ENCODE data around the gene CES3.
"Not testable (repeated sequence)": the region's sequence is repeated elsewhere in the genome, so short reads cannot be mapped to it uniquely, and the experiment has no call there.

The CES3 gene

DNA sequence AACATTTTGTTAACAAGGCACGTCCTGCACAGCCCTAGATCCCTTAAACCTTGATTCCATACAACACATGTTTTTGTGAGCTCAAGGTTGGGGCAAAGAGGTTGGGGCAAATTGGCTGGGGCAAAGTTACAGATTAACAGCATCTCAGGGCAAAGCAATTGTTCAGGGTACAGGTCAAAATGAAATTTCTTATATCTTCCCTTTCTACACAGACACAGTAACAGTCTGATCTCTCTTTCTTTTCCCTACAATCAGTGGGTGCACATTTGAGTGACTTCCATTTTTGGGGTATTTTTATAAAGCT, 5.0 kb upstream of the CES3 start:
- not testable (repeated sequence) for H4K8ac ChIP-seq (ENCODE audit: low read length); H3K4ac ChIP-seq (ENCODE audit: low read depth in 1 of 2, low read length in 2 of 2); H3K18ac ChIP-seq (ENCODE audit: low read depth in 1 of 2, low read length in 2 of 2); H3K23ac ChIP-seq (ENCODE audit: low read length in 2 of 2); H2BK120ac ChIP-seq (ENCODE audit: low read depth, low read length); H2AFZ ChIP-seq (ENCODE audit: low read depth, low read length); H3K9me3 ChIP-seq (ENCODE audit: control insufficient read depth, low read length); H2BK15ac ChIP-seq (ENCODE audit: low read depth, poor library complexity, severe bottlenecking); H3K79me1 ChIP-seq (replicated peaks; ENCODE audit: low read length, poor library complexity, severe bottlenecking); H3K4me1 ChIP-seq (ENCODE audit: control insufficient read depth, insufficient read depth, low read depth, low read length); H2BK5ac ChIP-seq (ENCODE audit: low read depth, low read length, poor library complexity, severe bottlenecking); DNase-seq; H3K9ac ChIP-seq (ENCODE audit: low read length); H3K27ac ChIP-seq (ENCODE audit: low read length, poor library complexity, severe bottlenecking); H3K4me3 ChIP-seq (ENCODE audit: insufficient read depth in 1 of 2, low read depth in 1 of 2, low read length in 2 of 2); H3K4me2 ChIP-seq (ENCODE audit: low read length, poor library complexity, severe bottlenecking); H3K14ac ChIP-seq (ENCODE audit: low read length in 2 of 2); H3K36me3 ChIP-seq (ENCODE audit: control insufficient read depth in 1 of 2, insufficient read depth in 2 of 2, low read depth in 1 of 2, low read length in 2 of 2); H2AK5ac ChIP-seq (ENCODE audit: low read length, severe bottlenecking); H4K91ac ChIP-seq (ENCODE audit: low read length); H2BK12ac ChIP-seq (ENCODE audit: low read length in 2 of 2)
- WGBS = no CpG with 5 or more reads among the region's 1 CpG
- H3K27me3 ChIP-seq (ENCODE audit: control insufficient read depth in 1 of 2, insufficient read depth in 1 of 2, low read length in 2 of 2) = peaks cover 0 to 12% of the 10 kb centered on the region in 2 experiments

DNA sequence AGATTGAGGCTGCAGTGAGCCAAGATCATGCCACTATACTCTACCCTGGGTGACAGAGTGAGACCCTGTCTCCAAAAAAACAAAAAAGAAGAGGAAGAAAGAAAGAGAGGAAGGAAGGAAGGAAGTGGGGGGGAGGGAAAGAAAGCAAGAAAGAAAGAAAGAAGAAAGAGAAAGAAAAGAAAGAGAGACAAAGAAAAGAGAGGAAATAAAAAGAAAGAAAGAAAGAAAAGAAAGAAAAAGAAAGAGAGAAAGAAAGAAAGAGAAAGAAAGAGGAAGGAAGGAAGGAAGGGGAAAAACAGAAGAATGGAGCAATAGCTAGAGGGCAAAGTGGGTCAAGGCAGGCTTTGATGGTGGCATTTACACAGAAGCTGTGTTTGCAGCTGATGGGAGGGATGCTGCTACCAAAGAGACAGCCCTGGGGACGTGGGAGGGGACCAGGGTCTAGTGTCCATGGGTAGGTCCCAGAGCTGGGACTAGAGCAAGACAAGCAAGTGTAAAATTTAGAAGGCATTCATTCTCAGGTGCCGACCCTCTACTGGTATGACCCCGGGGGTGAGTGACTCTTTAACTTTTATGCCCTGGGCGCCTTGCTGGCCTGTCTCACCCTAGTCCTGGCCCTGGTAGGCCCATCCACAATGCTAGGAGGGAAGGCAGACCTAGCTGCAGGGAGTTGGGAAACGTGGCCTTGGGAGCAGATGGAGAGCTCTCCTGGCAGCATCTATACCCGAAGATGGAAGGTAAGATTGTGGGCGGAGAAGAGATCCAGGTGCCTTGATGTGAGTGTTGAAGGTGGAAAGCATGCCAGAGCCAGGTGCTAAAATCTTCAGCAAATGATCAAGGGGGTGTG, 2.0 kb upstream of the CES3 start:
- Histone ChIP-seq H2BK15ac (ENCODE audit: low read depth, poor library complexity, severe bottlenecking) (no peak overlapping the region), H3K9ac (ENCODE audit: low read length) (no peak overlapping the region), H4K91ac (ENCODE audit: low read length) (no peak overlapping the region), H4K8ac (ENCODE audit: low read length) (no peak overlapping the region), H3K36me3 (ENCODE audit: control insufficient read depth in 1 of 2, insufficient read depth in 2 of 2, low read depth in 1 of 2, low read length in 2 of 2) (no peaks in the 10 kb centered on the region), H3K4me1 (ENCODE audit: control insufficient read depth, insufficient read depth, low read depth, low read length) (no peaks in the 10 kb centered on the region), H2BK5ac (ENCODE audit: low read depth, low read length, poor library complexity, severe bottlenecking) (no peak overlapping the region), H3K18ac (ENCODE audit: low read depth in 1 of 2, low read length in 2 of 2) (no peak overlapping the region), H2BK12ac (ENCODE audit: low read length in 2 of 2) (no peak overlapping the region), H3K27me3 (ENCODE audit: control insufficient read depth in 1 of 2, insufficient read depth in 1 of 2, low read length in 2 of 2) (peaks cover 3 to 13% of the 10 kb centered on the region in 2 experiments), H2BK120ac (ENCODE audit: low read depth, low read length) (no peak overlapping the region), H3K79me1 (replicated peaks; ENCODE audit: low read length, poor library complexity, severe bottlenecking) (no peaks in the 10 kb centered on the region), H3K9me3 (ENCODE audit: control insufficient read depth, low read length) (no peaks in the 10 kb centered on the region), H2AK5ac (ENCODE audit: low read length, severe bottlenecking) (no peak overlapping the region), H2AFZ (ENCODE audit: low read depth, low read length) (no peak overlapping the region), H3K4me3 (ENCODE audit: insufficient read depth in 1 of 2, low read depth in 1 of 2, low read length in 2 of 2) (no peak overlapping the region), H3K4ac (ENCODE audit: low read depth in 1 of 2, low read length in 2 of 2) (no peak overlapping the region), H3K14ac (ENCODE audit: low read length in 2 of 2) (no peak overlapping the region), H3K4me2 (ENCODE audit: low read length, poor library complexity, severe bottlenecking) (no peak overlapping the region), H3K23ac (ENCODE audit: low read length in 2 of 2) (no peak overlapping the region), H3K27ac (ENCODE audit: low read length, poor library complexity, severe bottlenecking) (no peak overlapping the region)
- DNase-seq = no peak
- 72% methylated on average over 7 of the region's 7 CpGs for WGBS

DNA sequence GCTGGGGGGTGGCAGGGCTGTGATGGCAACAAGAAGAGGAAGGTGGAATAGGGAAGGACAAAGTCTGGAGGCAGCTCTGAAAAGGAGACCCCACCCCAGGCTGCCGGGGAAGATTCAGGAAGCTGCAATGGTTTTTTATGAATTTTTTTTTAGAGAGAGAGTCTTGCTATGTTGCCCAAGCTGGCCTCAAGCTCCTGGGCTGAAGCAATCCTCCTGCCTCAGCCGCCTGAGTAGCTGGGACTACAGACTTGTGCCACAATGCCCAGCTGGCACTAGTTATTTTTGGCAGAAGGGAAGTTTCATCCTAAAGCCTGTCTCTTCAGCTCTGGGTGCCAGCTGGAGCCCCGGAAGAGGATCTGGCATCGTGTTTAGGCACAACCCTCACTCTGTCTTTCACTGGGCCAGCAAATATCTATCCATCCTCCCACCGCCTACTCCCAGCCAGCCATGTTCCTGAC, 1.3 kb upstream of the CES3 start:
- Histone ChIP-seq H2BK15ac (ENCODE audit: low read depth, poor library complexity, severe bottlenecking) (no peak overlapping the region), H4K8ac (ENCODE audit: low read length) (no peak overlapping the region), H3K27ac (ENCODE audit: low read length, poor library complexity, severe bottlenecking) (no peak overlapping the region), H2BK12ac (ENCODE audit: low read length in 2 of 2) (no peak overlapping the region), H3K18ac (ENCODE audit: low read depth in 1 of 2, low read length in 2 of 2) (no peak overlapping the region), H3K4me3 (ENCODE audit: insufficient read depth in 1 of 2, low read depth in 1 of 2, low read length in 2 of 2) (no peak overlapping the region), H3K9me3 (ENCODE audit: control insufficient read depth, low read length) (no peaks in the 10 kb centered on the region), H3K4me2 (ENCODE audit: low read length, poor library complexity, severe bottlenecking) (no peak overlapping the region), H2BK120ac (ENCODE audit: low read depth, low read length) (no peak overlapping the region), H3K36me3 (ENCODE audit: control insufficient read depth in 1 of 2, insufficient read depth in 2 of 2, low read depth in 1 of 2, low read length in 2 of 2) (no peaks in the 10 kb centered on the region), H3K27me3 (ENCODE audit: control insufficient read depth in 1 of 2, insufficient read depth in 1 of 2, low read length in 2 of 2) (peaks cover 10 to 20% of the 10 kb centered on the region in 2 experiments), H4K91ac (ENCODE audit: low read length) (no peak overlapping the region), H2AFZ (ENCODE audit: low read depth, low read length) (no peak overlapping the region), H3K23ac (ENCODE audit: low read length in 2 of 2) (no peak overlapping the region), H2BK5ac (ENCODE audit: low read depth, low read length, poor library complexity, severe bottlenecking) (no peak overlapping the region), H2AK5ac (ENCODE audit: low read length, severe bottlenecking) (no peak overlapping the region), H3K4me1 (ENCODE audit: control insufficient read depth, insufficient read depth, low read depth, low read length) (no peaks in the 10 kb centered on the region), H3K4ac (ENCODE audit: low read depth in 1 of 2, low read length in 2 of 2) (no peak overlapping the region), H3K9ac (ENCODE audit: low read length) (no peak overlapping the region), H3K79me1 (replicated peaks; ENCODE audit: low read length, poor library complexity, severe bottlenecking) (no peaks in the 10 kb centered on the region), H3K14ac (ENCODE audit: low read length in 2 of 2) (no peak overlapping the region)
- WGBS = 82% methylated on average over 5 of the region's 5 CpGs
- DNase-seq = no peak

DNA sequence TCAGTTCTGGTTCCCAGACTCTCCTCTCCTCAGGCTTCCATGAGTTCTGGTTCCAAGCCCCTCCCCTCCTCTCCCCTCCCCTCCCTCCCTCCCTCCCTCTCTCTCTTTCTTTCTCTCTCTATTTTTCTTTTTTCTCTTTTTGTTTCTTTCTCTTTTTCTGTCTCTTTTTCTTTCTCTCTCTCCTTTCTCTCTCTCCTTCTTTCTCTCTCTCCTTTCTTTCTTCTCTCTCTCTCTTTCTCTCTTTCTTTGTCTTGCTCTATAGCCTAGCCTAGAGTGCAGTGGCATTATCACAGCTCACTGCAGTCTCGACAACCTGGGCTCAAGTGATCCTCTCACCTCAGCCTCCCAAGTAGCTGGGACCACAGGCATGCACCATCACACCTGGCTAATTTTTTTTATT, 796 bp upstream of the CES3 start:
- Histone ChIP-seq H4K8ac (ENCODE audit: low read length) (no peak overlapping the region), H3K23ac (ENCODE audit: low read length in 2 of 2) (no peak overlapping the region), H3K4me2 (ENCODE audit: low read length, poor library complexity, severe bottlenecking) (no peak overlapping the region), H2AFZ (ENCODE audit: low read depth, low read length) (no peak overlapping the region), H3K4me3 (ENCODE audit: insufficient read depth in 1 of 2, low read depth in 1 of 2, low read length in 2 of 2) (no peak overlapping the region), H3K27ac (ENCODE audit: low read length, poor library complexity, severe bottlenecking) (no peak overlapping the region), H3K9me3 (ENCODE audit: control insufficient read depth, low read length) (no peaks in the 10 kb centered on the region), H2BK5ac (ENCODE audit: low read depth, low read length, poor library complexity, severe bottlenecking) (no peak overlapping the region), H3K4ac (ENCODE audit: low read depth in 1 of 2, low read length in 2 of 2) (no peak overlapping the region), H3K18ac (ENCODE audit: low read depth in 1 of 2, low read length in 2 of 2) (no peak overlapping the region), H2BK15ac (ENCODE audit: low read depth, poor library complexity, severe bottlenecking) (no peak overlapping the region), H3K9ac (ENCODE audit: low read length) (no peak overlapping the region), H3K14ac (ENCODE audit: low read length in 2 of 2) (no peak overlapping the region), H2AK5ac (ENCODE audit: low read length, severe bottlenecking) (no peak overlapping the region), H2BK12ac (ENCODE audit: low read length in 2 of 2) (no peak overlapping the region), H3K27me3 (ENCODE audit: control insufficient read depth in 1 of 2, insufficient read depth in 1 of 2, low read length in 2 of 2) (peaks cover 15 to 25% of the 10 kb centered on the region in 2 experiments), H3K79me1 (replicated peaks; ENCODE audit: low read length, poor library complexity, severe bottlenecking) (no peaks in the 10 kb centered on the region), H4K91ac (ENCODE audit: low read length) (no peak overlapping the region), H3K4me1 (ENCODE audit: control insufficient read depth, insufficient read depth, low read depth, low read length) (no peaks in the 10 kb centered on the region), H2BK120ac (ENCODE audit: low read depth, low read length) (no peak overlapping the region), H3K36me3 (ENCODE audit: control insufficient read depth in 1 of 2, insufficient read depth in 2 of 2, low read depth in 1 of 2, low read length in 2 of 2) (no peaks in the 10 kb centered on the region)
- DNase-seq = no peak
- WGBS = 90% methylated on average over 1 of the region's 1 CpG
